ENCODE measurements around the gene KIF27. TPM values are rescaled to one million over a fixed set of nuclear protein-coding genes. Genes with fewer than 3 reads are reported as not detected.
"Not testable (repeated sequence)": the region's sequence is repeated elsewhere in the genome, so short reads cannot be mapped to it uniquely, and the experiment has no call there.

Gene KIF27
- total and polyA plus RNA-seq, 7 donors: 0.23 to 7.8 (median 3.4) TPM; not detected in 1

DNA sequence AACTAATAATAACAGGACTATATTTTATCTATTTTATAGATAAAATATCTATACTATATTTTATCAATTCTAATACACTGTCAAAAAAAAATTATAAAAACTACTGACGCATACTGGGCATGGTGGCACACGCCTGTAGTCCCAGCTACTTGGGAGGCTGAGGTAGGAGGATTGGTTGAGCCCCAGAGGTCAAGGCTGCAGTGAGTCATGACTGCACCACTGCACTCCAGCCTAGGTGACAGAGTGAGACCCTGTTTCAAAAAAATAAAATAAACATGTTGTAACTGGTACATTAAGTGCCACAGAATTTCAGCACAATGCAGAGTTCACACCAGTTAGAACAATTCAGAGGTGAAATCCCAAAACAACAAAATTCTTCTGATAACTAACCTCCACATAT is 34.7 kb downstream of the KIF27 start:
- H3K27ac ChIP-seq; intact Hi-C loops (cut with DNase I); H3K4me1 ChIP-seq; H3K36me3 ChIP-seq; H3K9me3 ChIP-seq; H3K4me3 ChIP-seq; H3K27me3 ChIP-seq; DNase-seq: not testable (repeated sequence)
- WGBS, 2 donors: 96 to 97% methylated on average over 2 of the region's 2 CpGs

GRCh38 chr9:83885559-83886240 is 35.5 kb downstream of the KIF27 start:
- H3K36me3 ChIP-seq; H3K27me3 ChIP-seq; H3K27ac ChIP-seq; H3K9me3 ChIP-seq; H3K4me3 ChIP-seq; intact Hi-C loops (cut with DNase I); H3K4me1 ChIP-seq: not testable (repeated sequence)
- peak; percentile 67 for DNase-seq
- 71 to 81% methylated on average over 3 of the region's 3 CpGs for WGBS, 2 donors

GRCh38 chr9:83881687-83882408 is 39.4 kb downstream of the KIF27 start:
- intact Hi-C loops (cut with DNase I); H3K36me3 ChIP-seq; H3K9me3 ChIP-seq; H3K27ac ChIP-seq; H3K27me3 ChIP-seq; DNase-seq; H3K4me3 ChIP-seq; H3K4me1 ChIP-seq: not testable (repeated sequence)
- WGBS, 2 donors: 94 to 95% methylated on average over 6 of the region's 6 CpGs

DNA sequence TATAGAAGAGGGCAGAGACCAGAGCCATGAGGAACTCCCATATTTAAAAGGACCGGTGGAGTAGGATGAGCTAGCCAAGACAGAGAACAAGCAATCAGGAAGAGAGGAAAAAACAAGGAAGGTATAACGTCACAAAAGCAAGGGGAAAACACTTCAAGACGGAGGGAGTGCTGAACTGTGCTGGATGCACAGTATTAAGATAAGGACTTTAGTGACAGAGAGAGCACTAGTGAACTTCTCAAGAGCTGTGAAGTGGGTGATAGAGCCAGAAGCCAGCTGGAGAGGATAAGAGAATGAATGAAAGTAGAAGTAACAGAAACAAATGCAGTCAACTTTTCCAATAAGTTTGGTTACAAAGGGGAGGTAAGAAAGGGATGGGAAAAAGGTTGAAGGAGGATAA is 45.7 kb downstream of the KIF27 start:
- H3K4me1 ChIP-seq; H3K9me3 ChIP-seq; H3K27ac ChIP-seq; H3K27me3 ChIP-seq; intact Hi-C loops (cut with DNase I); DNase-seq; H3K36me3 ChIP-seq; H3K4me3 ChIP-seq: not testable (repeated sequence)
- WGBS, 2 donors: 91 to 95% methylated on average over 3 of the region's 3 CpGs

GRCh38 chr9:83849895-83850294 is 71.3 kb downstream of the KIF27 start:
- H3K27ac ChIP-seq; DNase-seq; intact Hi-C loops (cut with DNase I); H3K4me1 ChIP-seq; H3K27me3 ChIP-seq; H3K9me3 ChIP-seq; H3K4me3 ChIP-seq: not testable (repeated sequence)
- H3K36me3 ChIP-seq: peaks cover 0 to 12% (median 0%) of the 10 kb centered on the region in 4 donors
- WGBS, 2 donors: 81 to 94% methylated on average over 8 of the region's 8 CpGs

GRCh38 chr9:83837070-83837643 is 84.1 kb downstream of the KIF27 start:
- not testable (repeated sequence) for H3K27ac ChIP-seq, H3K36me3 ChIP-seq, H3K27me3 ChIP-seq, H3K4me1 ChIP-seq, DNase-seq, H3K9me3 ChIP-seq, H3K4me3 ChIP-seq
- intact Hi-C loops (cut with DNase I): loop anchor here (5.0 kb wide), 1 partner anchor 480 kb away; no protein-coding TSS in a partner anchor
- WGBS, 2 donors: 76 to 83% methylated on average over 7 of the region's 7 CpGs

GRCh38 chr9:83830426-83831071 is 90.7 kb downstream of the KIF27 start:
- H3K27ac ChIP-seq; H3K4me3 ChIP-seq; DNase-seq; H3K4me1 ChIP-seq; intact Hi-C loops (cut with DNase I); H3K36me3 ChIP-seq; H3K27me3 ChIP-seq; H3K9me3 ChIP-seq: not testable (repeated sequence)
- WGBS, 2 donors: 87 to 89% methylated on average over 5 of the region's 5 CpGs

DNA sequence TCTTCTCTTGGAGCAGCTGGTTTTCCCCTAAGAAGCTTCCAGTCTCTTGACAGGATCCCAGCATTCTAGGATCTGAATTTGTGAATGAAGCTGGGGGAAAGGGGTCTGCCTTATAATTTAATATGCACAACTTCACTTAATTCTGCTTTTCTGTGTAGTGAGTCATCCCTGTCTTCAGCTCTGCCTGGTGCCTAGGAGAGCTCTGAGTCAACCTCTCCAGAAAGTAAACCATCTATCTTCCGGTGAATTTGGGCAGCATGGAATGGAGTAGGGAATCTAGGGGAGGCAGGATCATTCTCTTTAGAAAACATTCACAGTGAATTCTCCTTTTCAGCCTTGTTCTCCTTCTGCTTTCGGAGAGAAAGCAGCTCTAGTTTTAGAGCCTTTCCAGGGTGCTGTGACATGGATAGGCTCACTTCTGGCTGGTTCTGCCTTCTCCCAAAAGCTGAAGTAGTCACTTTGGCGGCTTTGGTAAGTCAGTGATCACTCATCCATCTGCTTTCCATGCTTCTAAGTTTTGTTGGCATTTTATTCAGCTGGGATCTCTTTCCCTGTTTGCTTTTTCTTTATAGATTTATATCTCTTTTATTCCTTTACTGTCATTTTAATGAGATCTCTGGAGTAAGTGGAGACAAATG is 96.1 kb downstream of the KIF27 start:
- H3K36me3 ChIP-seq; H3K27ac ChIP-seq; H3K4me3 ChIP-seq; DNase-seq; H3K4me1 ChIP-seq; H3K27me3 ChIP-seq; intact Hi-C loops (cut with DNase I); H3K9me3 ChIP-seq: not testable (repeated sequence)
- 86 to 93% methylated on average over 3 of the region's 3 CpGs for WGBS, 2 donors

Data from sigmoid colon (tissue), 7 donors.